ENCODE results near the gene RIN3. TPM values are rescaled to one million over a fixed set of nuclear protein-coding genes. Genes with fewer than 3 reads are reported as not detected.

Gene RIN3
- total RNA-seq, 1 donor: 48.8 TPM

DNA sequence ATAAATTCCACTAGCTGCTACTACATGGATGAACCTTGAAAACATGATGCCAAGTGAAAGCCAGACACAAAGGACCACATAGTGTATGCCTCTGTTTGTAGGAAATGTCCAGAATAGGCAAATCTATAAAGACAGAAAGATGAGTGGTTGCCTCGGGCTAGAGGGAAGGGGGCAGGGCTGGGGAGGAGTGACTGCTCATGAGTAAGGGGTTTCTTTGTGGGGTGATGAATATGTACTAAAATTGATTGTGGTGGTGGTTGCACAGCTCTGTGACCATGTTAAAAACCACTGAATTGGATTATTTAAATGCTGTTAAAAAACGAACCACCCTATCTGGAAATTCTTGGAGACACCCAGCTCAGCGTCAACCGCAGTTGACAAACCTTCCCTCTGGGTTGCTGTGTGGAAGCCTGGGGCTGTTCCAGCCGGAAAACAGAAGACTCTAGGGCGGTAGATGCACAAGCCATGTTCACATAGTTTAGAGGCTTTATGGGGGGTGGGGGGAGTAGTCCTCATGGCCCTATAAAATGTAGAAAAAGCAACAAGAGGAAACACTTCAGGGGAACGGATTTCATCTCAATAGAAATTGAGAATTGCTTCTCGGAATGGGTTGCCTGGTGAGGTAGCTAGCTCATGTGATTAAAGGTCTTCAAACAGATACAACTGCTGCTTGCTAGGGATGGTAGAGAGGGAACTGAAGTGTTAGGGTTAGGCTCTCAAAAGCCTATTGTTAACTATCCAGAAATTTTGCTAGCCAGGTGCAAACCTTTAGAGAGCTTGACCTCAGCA lies 29.4 kb downstream of the RIN3 start:
- H3K4me3 ChIP-seq (ENCODE audit: low read length): no peak overlapping the region
- H3K4me1 ChIP-seq (ENCODE audit: insufficient read depth, low read length): peaks cover 34% of the 10 kb centered on the region
- no peaks in the 10 kb centered on the region for H3K9me3 ChIP-seq (ENCODE audit: low read depth, low read length)
- no peaks in the 10 kb centered on the region for H3K27me3 ChIP-seq (ENCODE audit: insufficient read depth, low read length)

DNA sequence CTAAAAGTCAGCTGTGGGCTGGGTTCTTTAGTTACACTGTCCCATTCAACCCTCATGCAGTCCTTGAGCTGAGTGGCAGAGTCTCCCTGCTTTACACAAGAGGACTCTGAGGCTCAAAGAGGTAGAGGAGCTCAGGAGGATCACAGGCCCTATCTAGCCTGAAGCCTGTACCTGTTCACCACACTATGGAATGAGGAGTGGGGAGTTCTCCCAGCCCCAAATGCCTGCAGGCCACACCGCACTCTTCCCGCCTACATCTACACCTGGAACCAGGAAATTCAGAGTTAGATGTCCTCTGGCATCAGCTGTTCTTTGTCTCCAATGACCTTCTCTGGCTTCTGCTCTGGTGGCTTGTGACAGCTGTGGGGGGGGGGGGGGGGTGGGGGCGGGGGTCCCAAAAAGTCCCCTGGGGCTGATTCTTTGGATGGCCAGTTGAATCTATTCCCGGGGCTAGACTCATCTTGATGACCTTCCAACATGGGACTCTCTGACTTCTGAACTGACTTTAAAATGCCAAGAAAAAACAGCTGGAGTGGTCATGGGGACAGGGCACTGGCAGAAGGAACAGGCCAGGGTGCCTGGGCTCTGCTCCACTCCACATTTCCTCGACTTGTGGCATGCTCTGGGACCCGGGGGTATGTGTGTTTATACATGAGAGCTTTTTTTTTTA lies 30.6 kb downstream of the RIN3 start:
- H3K4me3 ChIP-seq (ENCODE audit: low read length): no peak overlapping the region
- H3K9me3 ChIP-seq (ENCODE audit: low read depth, low read length): no peaks in the 10 kb centered on the region
- H3K27me3 ChIP-seq (ENCODE audit: insufficient read depth, low read length): no peaks in the 10 kb centered on the region
- peaks cover 28% of the 10 kb centered on the region for H3K4me1 ChIP-seq (ENCODE audit: insufficient read depth, low read length)

DNA sequence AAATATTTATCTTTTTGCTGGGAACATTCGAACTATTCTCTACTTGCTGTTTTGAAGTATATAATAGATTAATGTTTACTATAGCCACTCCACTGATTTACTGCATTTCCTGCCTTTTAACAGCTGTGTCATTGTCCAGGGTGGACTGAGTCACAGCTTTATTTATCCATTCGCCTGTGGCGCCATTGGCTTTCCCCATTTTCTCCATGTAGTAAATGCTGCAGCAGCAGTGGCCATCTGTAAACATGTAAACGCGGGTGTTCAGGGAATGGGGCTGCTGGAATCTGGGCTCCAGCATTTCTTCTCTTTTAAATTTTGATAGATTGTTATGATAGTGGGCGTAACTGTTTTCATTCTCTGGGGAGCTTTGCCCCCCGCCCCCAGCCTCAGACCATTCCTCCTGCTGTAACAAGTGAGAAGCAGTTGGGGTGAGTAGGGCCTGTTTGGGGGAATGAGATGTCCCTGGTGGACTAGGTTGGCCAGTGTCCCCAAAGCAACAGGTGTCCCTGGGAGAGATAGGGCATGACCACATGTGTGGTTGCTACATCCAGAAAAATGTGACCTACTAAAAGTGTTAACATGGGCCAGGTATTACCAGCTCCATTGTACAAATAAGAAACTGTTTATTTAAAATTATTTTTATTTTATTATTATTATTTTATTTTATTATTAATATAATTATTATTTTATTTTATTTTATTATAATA lies 32.9 kb downstream of the RIN3 start:
- H3K9me3 ChIP-seq (ENCODE audit: low read depth, low read length): no peaks in the 10 kb centered on the region
- peaks cover 27% of the 10 kb centered on the region for H3K4me1 ChIP-seq (ENCODE audit: insufficient read depth, low read length)
- H3K4me3 ChIP-seq (ENCODE audit: low read length): no peak overlapping the region
- H3K27me3 ChIP-seq (ENCODE audit: insufficient read depth, low read length): no peaks in the 10 kb centered on the region

DNA sequence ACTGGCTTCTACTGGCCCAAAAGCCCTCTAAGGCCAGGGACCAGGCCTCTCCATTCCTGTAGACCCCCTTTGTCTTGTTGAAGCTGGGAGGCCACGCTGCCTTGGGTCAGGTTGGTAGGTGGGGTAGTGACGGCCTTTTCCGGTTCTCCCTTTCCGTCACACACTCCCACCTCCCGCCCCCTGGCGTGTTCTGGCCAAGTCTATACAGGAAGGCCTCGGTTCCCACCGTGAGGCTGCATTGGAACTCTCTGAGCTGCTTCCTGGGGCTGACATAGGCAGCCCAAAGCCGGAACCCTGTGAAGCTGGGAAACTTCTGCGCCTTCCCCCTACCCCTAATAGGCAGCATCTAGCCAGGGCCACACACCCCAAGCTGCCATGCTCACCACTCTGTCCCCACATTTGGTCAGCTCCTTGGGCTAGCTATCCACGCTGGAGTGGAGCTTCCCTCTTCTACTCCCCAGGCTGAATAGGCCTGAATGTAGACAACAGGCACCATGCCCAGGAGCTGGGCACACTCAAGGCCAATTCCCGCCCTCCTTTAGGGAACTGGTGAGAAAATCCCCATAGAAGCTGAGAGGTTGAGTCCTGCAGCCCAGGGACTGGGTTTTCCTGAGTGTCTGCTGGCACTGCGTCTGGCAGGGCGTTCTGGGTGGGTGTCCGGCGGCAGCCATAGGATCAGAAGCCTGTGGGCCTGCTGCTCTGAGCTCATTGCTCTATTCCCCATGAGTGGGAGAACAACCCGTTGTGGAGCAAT lies 35.7 kb downstream of the RIN3 start:
- H3K9me3 ChIP-seq (ENCODE audit: low read depth, low read length): no peaks in the 10 kb centered on the region
- H3K4me1 ChIP-seq (ENCODE audit: insufficient read depth, low read length): peaks cover 48% of the 10 kb centered on the region
- H3K4me3 ChIP-seq (ENCODE audit: low read length): no peak overlapping the region
- H3K27me3 ChIP-seq (ENCODE audit: insufficient read depth, low read length): no peaks in the 10 kb centered on the region

DNA sequence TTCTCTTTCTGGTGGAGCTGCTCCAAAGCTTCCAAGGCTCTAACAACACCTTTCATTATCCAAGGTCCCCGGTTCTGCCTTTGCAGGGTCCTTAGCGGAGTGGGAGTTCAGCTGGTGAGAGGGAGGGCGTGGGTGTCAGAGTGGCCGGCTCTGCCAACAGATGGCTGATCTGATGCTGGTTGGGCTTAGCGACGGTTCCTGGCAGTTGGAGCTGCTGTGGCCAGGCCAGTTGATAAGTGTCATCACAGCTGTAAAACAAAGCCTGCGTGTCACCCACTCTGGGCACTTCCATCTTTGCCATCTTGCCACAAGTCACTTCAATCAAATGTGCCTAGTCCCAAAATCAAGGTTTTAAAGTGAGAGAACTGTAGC lies 36.3 kb downstream of the RIN3 start:
- no peaks in the 10 kb centered on the region for H3K27me3 ChIP-seq (ENCODE audit: insufficient read depth, low read length)
- no peak overlapping the region for H3K4me3 ChIP-seq (ENCODE audit: low read length)
- H3K9me3 ChIP-seq (ENCODE audit: low read depth, low read length): no peaks in the 10 kb centered on the region
- H3K4me1 ChIP-seq (ENCODE audit: insufficient read depth, low read length): peaks cover 53% of the 10 kb centered on the region

DNA sequence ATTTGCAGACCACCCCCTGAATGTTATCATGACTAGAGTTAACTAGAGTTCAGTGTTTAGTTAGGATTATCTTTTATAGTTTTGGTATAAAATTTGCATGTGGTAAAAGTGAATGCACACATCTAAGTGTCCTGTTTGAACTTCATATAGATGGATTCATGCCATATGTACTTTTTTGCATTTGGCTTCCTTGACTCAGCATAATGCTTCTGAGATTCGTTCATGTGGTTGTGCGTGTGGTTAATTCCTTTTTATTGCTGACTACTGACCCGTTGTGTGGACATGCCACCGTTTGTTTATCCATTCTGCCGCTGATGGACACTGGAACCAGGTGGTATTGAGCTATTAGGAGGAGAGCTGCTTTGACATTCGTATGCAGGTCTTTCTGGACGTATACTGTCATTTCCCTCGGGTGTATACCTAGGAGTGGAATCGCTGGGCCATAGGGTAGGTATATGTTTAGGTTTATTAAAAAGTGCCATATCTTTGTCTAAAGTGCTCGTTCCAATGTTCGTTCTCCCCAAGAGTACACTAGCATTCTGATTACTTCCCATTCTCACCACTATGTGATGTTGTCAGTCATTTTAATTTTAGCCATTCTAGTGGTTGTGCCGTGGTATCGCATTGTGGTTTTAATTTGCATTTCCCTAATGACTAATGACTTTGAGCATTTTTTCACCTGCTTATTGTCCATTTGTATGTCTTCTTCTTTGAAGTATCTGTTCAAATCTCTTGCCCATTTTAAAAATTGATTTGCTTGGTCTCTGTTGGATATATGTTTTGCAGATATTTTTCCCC lies 37.7 kb downstream of the RIN3 start:
- H3K4me1 ChIP-seq (ENCODE audit: insufficient read depth, low read length): peaks cover 67% of the 10 kb centered on the region
- no peak overlapping the region for H3K4me3 ChIP-seq (ENCODE audit: low read length)
- no peaks in the 10 kb centered on the region for H3K9me3 ChIP-seq (ENCODE audit: low read depth, low read length)
- no peaks in the 10 kb centered on the region for H3K27me3 ChIP-seq (ENCODE audit: insufficient read depth, low read length)

DNA sequence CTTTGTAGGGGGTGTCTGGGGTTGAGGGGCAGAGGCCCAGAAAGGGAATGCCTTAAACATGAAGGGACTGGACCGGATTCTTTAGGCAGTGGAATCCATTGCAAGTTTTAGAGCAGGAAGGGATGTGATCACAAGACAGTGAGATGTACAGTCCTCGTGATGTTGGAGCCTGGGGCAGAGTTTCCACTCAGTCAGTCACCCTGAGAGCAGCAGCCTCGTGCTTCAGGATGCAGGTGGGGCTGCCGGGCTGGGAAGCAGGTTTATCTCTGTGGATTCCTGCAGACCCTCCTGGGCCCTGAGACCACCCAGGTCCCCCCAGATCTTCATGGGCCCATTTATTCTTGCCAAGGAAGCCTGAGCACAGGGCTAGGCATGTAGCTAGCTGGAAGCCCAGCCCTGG lies 38.5 kb downstream of the RIN3 start:
- Histone ChIP-seq H3K27me3 (ENCODE audit: insufficient read depth, low read length) (no peaks in the 10 kb centered on the region), H3K9me3 (ENCODE audit: low read depth, low read length) (no peaks in the 10 kb centered on the region), H3K4me1 (ENCODE audit: insufficient read depth, low read length) (peaks cover 69% of the 10 kb centered on the region), H3K4me3 (ENCODE audit: low read length) (no peak overlapping the region)

DNA sequence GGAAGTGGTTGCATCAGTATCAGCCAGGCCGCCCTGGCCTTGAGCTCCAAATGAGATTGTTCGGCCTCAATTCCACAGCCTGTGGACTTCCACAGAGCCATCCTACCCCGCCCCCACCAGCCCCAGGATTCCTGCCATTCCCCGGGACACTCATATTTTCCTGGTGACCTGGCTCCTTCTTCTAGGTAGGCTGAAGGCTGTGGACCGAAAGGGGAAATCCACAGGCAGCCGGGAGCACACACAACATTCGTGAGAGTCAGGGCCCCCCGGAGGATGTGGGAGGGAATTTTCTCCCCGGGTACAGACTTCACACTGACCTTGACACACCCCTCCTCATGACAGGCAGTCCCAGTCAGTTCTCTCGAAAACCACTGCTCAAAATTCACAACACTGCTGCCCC lies 39.9 kb downstream of the RIN3 start:
- peaks cover 65% of the 10 kb centered on the region for H3K4me1 ChIP-seq (ENCODE audit: insufficient read depth, low read length)

DNA sequence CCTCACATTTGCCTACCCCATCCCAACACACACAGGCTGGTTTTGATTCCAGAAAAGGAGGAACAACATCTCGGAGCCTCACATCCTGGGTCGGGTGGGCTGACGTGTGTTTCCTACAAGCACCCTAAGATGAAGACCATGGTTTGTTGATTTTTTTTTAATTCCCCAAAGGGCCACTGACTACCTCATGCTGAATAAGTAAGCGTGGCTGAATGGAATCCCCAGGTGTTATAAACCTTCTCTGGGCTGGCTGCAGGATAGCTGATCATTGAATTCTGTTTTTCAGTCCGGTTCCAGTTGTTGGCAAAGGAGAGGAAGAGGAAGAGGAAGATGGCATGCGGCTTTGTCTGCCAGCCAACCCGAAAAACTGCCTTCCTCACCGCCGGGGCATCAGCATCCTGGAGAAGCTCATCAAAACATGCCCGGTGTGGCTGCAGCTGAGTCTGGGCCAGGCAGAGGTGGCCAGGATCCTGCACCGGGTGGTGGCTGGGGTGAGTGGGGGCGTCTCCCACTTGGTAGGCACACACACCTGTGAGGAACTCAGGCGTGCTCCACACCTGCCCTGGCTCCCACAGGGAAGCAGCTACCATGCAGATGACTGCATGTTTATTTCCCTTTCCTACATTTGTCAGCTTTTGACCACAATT lies 42.0 kb downstream of the RIN3 start:
- Histone ChIP-seq H3K27me3 (ENCODE audit: insufficient read depth, low read length) (no peaks in the 10 kb centered on the region), H3K4me3 (ENCODE audit: low read length) (no peak overlapping the region), H3K9me3 (ENCODE audit: low read depth, low read length) (no peaks in the 10 kb centered on the region), H3K4me1 (ENCODE audit: insufficient read depth, low read length) (peaks cover 52% of the 10 kb centered on the region)

More for the DNA sequence above, 39.9 kb downstream of the RIN3 start:
- Histone ChIP-seq H3K9me3 (ENCODE audit: low read depth, low read length) (no peaks in the 10 kb centered on the region), H3K4me3 (ENCODE audit: low read length) (no peak overlapping the region), H3K27me3 (ENCODE audit: insufficient read depth, low read length) (no peaks in the 10 kb centered on the region)

DNA sequence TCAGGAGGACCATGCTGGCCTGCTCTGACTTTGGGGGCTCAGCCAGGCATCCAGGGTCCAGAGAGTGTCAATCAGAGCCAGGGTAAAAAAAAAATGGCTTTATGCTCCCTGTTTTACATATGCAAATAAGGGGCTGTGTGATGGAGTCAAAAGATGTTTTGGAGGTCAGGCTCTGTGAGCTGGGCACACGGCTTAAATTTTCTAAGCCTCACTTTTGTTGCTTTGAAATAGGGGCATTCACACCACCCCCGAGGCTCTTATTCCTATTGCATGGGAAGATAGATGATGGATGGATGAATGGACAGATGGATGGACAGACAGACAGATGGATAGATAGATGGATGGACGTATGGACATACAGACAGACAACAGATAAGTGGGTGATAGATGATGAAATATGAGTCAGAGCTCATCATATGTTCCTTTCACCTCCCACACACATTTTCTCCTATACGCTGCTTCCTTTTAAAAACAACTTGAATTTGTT lies 42.7 kb downstream of the RIN3 start:
- H3K27me3 ChIP-seq (ENCODE audit: insufficient read depth, low read length): no peaks in the 10 kb centered on the region
- H3K4me3 ChIP-seq (ENCODE audit: low read length): no peak overlapping the region
- H3K4me1 ChIP-seq (ENCODE audit: insufficient read depth, low read length): peaks cover 48% of the 10 kb centered on the region
- no peaks in the 10 kb centered on the region for H3K9me3 ChIP-seq (ENCODE audit: low read depth, low read length)

DNA sequence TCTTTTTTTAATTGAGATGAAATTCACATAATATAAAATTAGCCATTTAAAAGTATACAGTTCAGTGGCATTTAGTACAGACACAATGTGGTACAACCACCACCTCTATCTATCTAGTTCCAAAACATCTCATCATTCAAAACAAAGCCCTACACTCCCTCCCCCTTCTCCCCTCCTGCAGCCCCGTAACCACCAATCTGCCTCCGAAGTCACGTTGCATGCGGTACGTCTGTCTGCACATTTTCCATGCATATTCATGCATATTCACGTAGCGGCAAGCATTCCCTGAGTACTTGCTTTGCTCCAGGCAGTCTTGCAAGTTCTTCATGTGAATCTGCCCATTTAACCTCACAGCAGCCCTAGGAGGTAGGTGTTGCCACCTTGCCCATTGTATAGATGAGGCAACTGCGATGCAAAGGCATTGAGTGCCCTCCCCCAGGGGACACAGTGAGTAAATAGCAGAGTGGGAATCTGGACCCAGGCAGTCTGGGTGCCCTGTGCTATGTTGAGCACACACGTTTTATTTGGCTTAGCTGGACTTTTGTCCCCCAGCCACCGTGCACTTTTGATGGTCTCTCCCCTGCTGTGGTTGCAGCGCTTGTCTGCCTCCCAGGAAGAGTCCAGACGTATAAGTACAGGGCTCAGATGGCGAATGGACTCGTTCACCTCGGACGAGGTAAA lies 43.4 kb downstream of the RIN3 start:
- Histone ChIP-seq H3K4me1 (ENCODE audit: insufficient read depth, low read length) (peaks cover 47% of the 10 kb centered on the region), H3K9me3 (ENCODE audit: low read depth, low read length) (no peaks in the 10 kb centered on the region), H3K27me3 (ENCODE audit: insufficient read depth, low read length) (no peaks in the 10 kb centered on the region), H3K4me3 (ENCODE audit: low read length) (no peak overlapping the region)

DNA sequence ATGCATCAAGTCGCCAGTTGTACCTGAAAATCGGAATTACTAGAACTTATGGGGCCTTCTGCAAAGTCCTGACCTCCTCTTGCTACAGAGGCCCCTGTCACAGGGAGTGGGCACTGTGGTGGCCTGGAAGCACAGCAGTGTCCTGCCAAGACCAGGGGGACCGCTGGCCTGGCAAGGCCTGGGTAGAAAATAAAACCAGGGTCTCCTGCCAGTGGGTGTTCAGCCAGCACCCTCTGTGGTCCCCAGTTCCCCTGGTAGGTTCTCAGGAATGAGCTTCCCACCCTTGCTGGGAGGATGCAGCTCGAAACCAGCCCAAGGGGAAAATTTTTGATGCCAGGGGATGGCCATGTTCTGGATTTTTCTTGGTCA lies 43.9 kb downstream of the RIN3 start:
- Histone ChIP-seq H3K4me3 (ENCODE audit: low read length) (no peak overlapping the region), H3K27me3 (ENCODE audit: insufficient read depth, low read length) (no peaks in the 10 kb centered on the region), H3K4me1 (ENCODE audit: insufficient read depth, low read length) (peaks cover 47% of the 10 kb centered on the region), H3K9me3 (ENCODE audit: low read depth, low read length) (no peaks in the 10 kb centered on the region)

DNA sequence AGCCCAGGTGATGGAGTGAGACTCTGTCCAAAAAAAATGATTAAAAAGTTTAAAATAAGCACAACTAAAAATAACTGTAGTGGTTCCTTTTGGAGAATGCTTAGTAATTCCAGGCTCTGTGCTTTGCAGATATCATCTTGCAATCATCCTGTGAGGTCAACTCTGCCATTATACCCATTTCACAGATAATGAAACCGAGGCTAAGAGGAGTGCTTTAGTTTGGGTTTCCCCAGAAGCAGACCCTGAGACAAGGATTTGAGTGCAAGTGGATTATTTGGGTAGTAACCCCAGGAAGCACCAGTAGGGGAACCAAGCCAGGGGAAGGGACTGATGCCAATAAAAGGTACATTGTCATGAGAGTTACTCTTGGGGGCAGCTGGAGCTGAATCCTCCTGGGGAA lies 44.7 kb downstream of the RIN3 start:
- no peaks in the 10 kb centered on the region for H3K9me3 ChIP-seq (ENCODE audit: low read depth, low read length)

More for the DNA sequence above, 44.7 kb downstream of the RIN3 start:
- H3K4me3 ChIP-seq (ENCODE audit: low read length): no peak overlapping the region
- peaks cover 47% of the 10 kb centered on the region for H3K4me1 ChIP-seq (ENCODE audit: insufficient read depth, low read length)
- H3K27me3 ChIP-seq (ENCODE audit: insufficient read depth, low read length): no peaks in the 10 kb centered on the region
